HCT116 (cell line): Measurements from ENCODE around the gene MPZL2. TPM values are rescaled to one million over a fixed set of nuclear protein-coding genes. Genes with fewer than 3 reads are reported as not detected.

ENCODE experiments used
- ATAC-seq: fragments of 200-7000 bp; cut with Tn5 transposase; 2 replicates; pipeline ENCODE4 v1.9.1; 2020; ENCODE audit warnings: mild to moderate bottlenecking, moderate library complexity
- BruUV-seq: library from RNA; stranded (reverse); fragments of 400-500 nt; replicated peaks from 2 replicates; lab custom pipeline; 2021; lab: Mats Ljungman, UMichigan
- CTCF ChIA-PET: fragments of 300-600 bp; sonication (Branson Sonifier 250); formaldehyde crosslinking; loops from one replicate; lab custom pipeline; 2021; ENCODE audit warnings: antibody characterized with exemption; lab: Charles Lee
- POLR2A ChIA-PET: fragments of 300-600, 350-600 bp; sonication (Branson Sonifier 250); formaldehyde crosslinking; loops from one replicate; lab custom pipeline; 2021; ENCODE audit warnings: antibody characterized with exemption; lab: Charles Lee
- RAD21 ChIA-PET, 2 experiments: fragments of 300-600 bp; sonication (Branson Sonifier 250); formaldehyde crosslinking; loops; one replicate each; lab custom pipeline; 2023; ENCODE audit warnings: low total read pairs in 2 of 2; ENCODE audit not compliant: uncharacterized antibody in 2 of 2, unreplicated experiment in 2 of 2, low non-redundant PET in 1 of 2; lab: Charles Lee
- DNase-seq: peaks from one replicate; pipeline ENCODE4 v3.0.0-alpha.2; 2010; ENCODE audit warnings: low read depth, low spot score
- H2AFZ ChIP-seq: fragments of 200-600 bp; shearing (Covaris generic), sonication (generic); 2 replicates; pipeline ENCODE4 v1.6.1; 2017; ENCODE audit warnings: low read depth, mixed run types, mixed read lengths, antibody characterized with exemption, low read length; ENCODE audit not compliant: poor library complexity, severe bottlenecking
- H3K27ac ChIP-seq: 2 replicates; pipeline ENCODE4 v1.5.1; 2012; ENCODE audit warnings: low read depth, low read length
- H3K27me3 ChIP-seq: fragments of 200-600 bp; sonication (generic); 2 replicates; pipeline ENCODE4 v1.6.1; 2016; ENCODE audit warnings: mixed run types, low read length, mixed read lengths; ENCODE audit not compliant: insufficient read depth
- H3K36me3 ChIP-seq, 2 experiments: fragments of 200-500 bp in 1 of 2; fragments of 200-600 bp in 1 of 2; sonication (Bioruptor generic) in 1 of 2; sonication (generic) in 1 of 2; 2 replicates each; pipeline versions ENCODE4 v1.5.1 to v1.6.1; 2014 to 2016; ENCODE audit warnings: low read length in 2 of 2, inconsistent platforms in 1 of 2, mixed read lengths in 1 of 2, mixed run types in 1 of 2; ENCODE audit not compliant: insufficient read depth in 2 of 2, control insufficient read depth in 1 of 2
- H3K4me1 ChIP-seq, 2 experiments: fragments of 200-600 bp in 1 of 2; sonication (generic) in 1 of 2; 2 replicates each; pipeline versions ENCODE4 v1.5.1 to v1.6.1; 2012 to 2017; ENCODE audit warnings: low read length in 2 of 2, inconsistent platforms in 1 of 2, mild to moderate bottlenecking in 1 of 2, mixed read lengths in 1 of 2, mixed run types in 1 of 2, moderate library complexity in 1 of 2; ENCODE audit not compliant: insufficient read depth in 2 of 2, control insufficient read depth in 1 of 2
- H3K4me2 ChIP-seq: fragments of 200-600 bp; sonication (generic); 2 replicates; pipeline ENCODE4 v1.6.1; 2017; ENCODE audit warnings: mixed run types, low read length, mixed read lengths
- H3K4me3 ChIP-seq, 2 experiments: fragments of 200-600 bp in 1 of 2; sonication (generic) in 1 of 2; replicated peaks in 1 of 2; 2 replicates each; pipeline ENCODE4 v1.5.1; 2011 to 2016; ENCODE audit warnings: low read length in 2 of 2, control low read depth in 1 of 2, low read depth in 1 of 2, mild to moderate bottlenecking in 1 of 2, mixed read lengths in 1 of 2, mixed run types in 1 of 2
- H3K79me2 ChIP-seq: fragments of 200-600 bp; sonication (generic); 2 replicates; pipeline ENCODE4 v1.6.1; 2017; ENCODE audit warnings: mild to moderate bottlenecking, mixed run types, low read length, moderate library complexity, mixed read lengths; ENCODE audit not compliant: insufficient read depth
- H3K9ac ChIP-seq: fragments of 200-600 bp; sonication (generic); 2 replicates; pipeline ENCODE4 v1.6.1; 2016; ENCODE audit warnings: low read length, mixed read lengths
- H3K9me2 ChIP-seq: fragments of 200-600 bp; sonication (generic), shearing (Covaris generic); 2 replicates; pipeline ENCODE4 v1.6.1; 2017; ENCODE audit warnings: mixed run types, mild to moderate bottlenecking, moderate library complexity; ENCODE audit not compliant: insufficient read depth
- H3K9me3 ChIP-seq, 2 experiments: fragments of 200-500 bp in 1 of 2; fragments of 200-600 bp in 1 of 2; sonication (Bioruptor generic) in 1 of 2; sonication (generic) in 1 of 2; 2 replicates each; pipeline ENCODE4 v1.6.1; 2014 to 2017; ENCODE audit warnings: low read length in 2 of 2, mixed read lengths in 2 of 2, inconsistent platforms in 1 of 2, low read depth in 1 of 2, mild to moderate bottlenecking in 1 of 2, mixed run types in 1 of 2, moderate library complexity in 1 of 2; ENCODE audit not compliant: control insufficient read depth in 1 of 2, insufficient read depth in 1 of 2
- H4K20me1 ChIP-seq: fragments of 200-600 bp; sonication (generic), shearing (Covaris generic); 2 replicates; pipeline ENCODE4 v1.6.1; 2017; ENCODE audit warnings: mixed run types, mild to moderate bottlenecking, moderate library complexity; ENCODE audit not compliant: insufficient read depth
- CEBPB ChIP-seq: IDR thresholded peaks from 2 replicates; pipeline ENCODE4 v1.6.1; 2012; ENCODE audit warnings: low read depth
- EGR1 ChIP-seq: IDR thresholded peaks from 2 replicates; pipeline ENCODE4 v1.6.1; 2012; ENCODE audit warnings: low read depth
- EZH2 ChIP-seq: fragments of 200-600 bp; sonication (generic); IDR thresholded peaks from 2 replicates; pipeline ENCODE4 v1.6.1; 2017; ENCODE audit warnings: antibody characterized with exemption, mixed run types
- EZH2phosphoT487 ChIP-seq: fragments of 200-600 bp; IDR thresholded peaks from 2 replicates; pipeline ENCODE4 v1.6.1; 2018; ENCODE audit warnings: antibody characterized with exemption, borderline replicate concordance
- FOSL1 ChIP-seq: IDR thresholded peaks from 2 replicates; pipeline ENCODE4 v1.6.1; 2012; ENCODE audit warnings: low read depth
- JUND ChIP-seq: IDR thresholded peaks from 2 replicates; pipeline ENCODE4 v1.6.1; 2012
- POLR2A ChIP-seq: IDR thresholded peaks from 2 replicates; pipeline ENCODE4 v1.7.0; 2011; ENCODE audit warnings: borderline replicate concordance; ENCODE audit not compliant: insufficient read depth, insufficient read length; ENCODE audit errors: extremely low read depth
- SP1 ChIP-seq: IDR thresholded peaks from 2 replicates; pipeline ENCODE4 v1.6.1; 2012; ENCODE audit warnings: low read depth
- SRF ChIP-seq: IDR thresholded peaks from 2 replicates; pipeline ENCODE4 v1.6.1; 2012; ENCODE audit warnings: low read depth
- ZNF274 ChIP-seq: fragments of 200-500 bp; sonication (Bioruptor generic); IDR thresholded peaks from 2 replicates; pipeline ENCODE4 v1.6.1; 2014; ENCODE audit warnings: mild to moderate bottlenecking, low read depth, low read length, inconsistent platforms
- intact Hi-C: fragments of 100-400 bp; cut with micrococcal nuclease; formaldehyde crosslinking; loops from 2 replicates; pipeline ENCODE4 v1.10.0; 2022
- total RNA-seq: library from RNA; stranded (reverse); gene quantifications from one replicate; pipeline ENCODE4 v1.2.1, GENCODE V29; 2021; ENCODE audit not compliant: unreplicated experiment
- TF ChIP-seq, protein P1 (sequence below): IDR thresholded peaks from 2 replicates; pipeline ENCODE4 v1.6.1; 2011; ENCODE audit warnings: mild to moderate bottlenecking, low read length, moderate library complexity; ENCODE audit not compliant: insufficient replicate concordance; ENCODE audit errors: extremely low read depth
- TF ChIP-seq, protein P2 (sequence below): IDR thresholded peaks from 2 replicates; pipeline ENCODE4 v1.6.1; 2012; ENCODE audit warnings: low read depth
- TF ChIP-seq, protein P3 (sequence below): IDR thresholded peaks from 2 replicates; pipeline ENCODE4 v1.6.1; 2012

MPZL2 gene
- total RNA-seq, 1 experiment from 2014 or later: 16.8 TPM

DNA sequence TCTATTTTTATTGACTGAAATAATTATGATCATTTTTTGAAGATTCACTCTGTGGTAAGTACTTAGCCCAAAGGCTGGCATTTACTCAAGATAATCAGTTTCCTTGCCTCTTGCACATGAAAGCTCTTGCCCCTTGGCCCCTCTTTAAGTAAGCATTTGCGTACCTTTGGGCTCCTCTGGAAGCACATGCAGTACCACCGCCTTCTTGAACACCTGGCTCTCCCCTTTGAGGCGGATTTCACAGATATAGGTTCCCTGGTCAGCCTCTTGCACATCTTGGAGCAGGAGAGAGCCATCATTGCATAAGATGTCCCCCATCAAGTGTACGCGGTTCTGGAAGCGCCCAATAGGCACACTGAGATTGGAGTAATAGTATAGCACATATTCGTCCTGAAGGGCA, 53.8 kb downstream of the MPZL2 start:
- intact Hi-C loops: no loop called here
- Histone ChIP-seq H3K27me3 (peaks cover 16% of the 10 kb centered on the region; the same call in 1 of the 2 replicates), H2AFZ (no peak overlapping the region), H3K4me3 (no peak overlapping the region), H3K9ac (no peak overlapping the region), H3K27ac (no peak overlapping the region), H3K9me3 (no peaks in the 10 kb centered on the region), H3K4me1 (no peaks in the 10 kb centered on the region), H3K9me2 (no peaks in the 10 kb centered on the region), H3K4me2 (no peak overlapping the region), H4K20me1 (no peaks in the 10 kb centered on the region), H3K79me2 (no peaks in the 10 kb centered on the region), H3K36me3 (no peaks in the 10 kb centered on the region)
- ChIA-PET RAD21 (no interaction called here), CTCF (interaction anchor here (2.6 kb wide), 1 partner anchor 12 kb away, joined by 9 read pairs; no protein-coding TSS in a partner anchor), POLR2A (no interaction called here)
- TF ChIP-seq POLR2A (no peak), ZNF274 (no peak), FOSL1 (no peak), CEBPB (no peak), EGR1 (no peak), JUND (no peak), SRF (no peak), EZH2phosphoT487 (no peak), EZH2 (no peak), SP1 (no peak)
- TF ChIP-seq, protein P1, sequence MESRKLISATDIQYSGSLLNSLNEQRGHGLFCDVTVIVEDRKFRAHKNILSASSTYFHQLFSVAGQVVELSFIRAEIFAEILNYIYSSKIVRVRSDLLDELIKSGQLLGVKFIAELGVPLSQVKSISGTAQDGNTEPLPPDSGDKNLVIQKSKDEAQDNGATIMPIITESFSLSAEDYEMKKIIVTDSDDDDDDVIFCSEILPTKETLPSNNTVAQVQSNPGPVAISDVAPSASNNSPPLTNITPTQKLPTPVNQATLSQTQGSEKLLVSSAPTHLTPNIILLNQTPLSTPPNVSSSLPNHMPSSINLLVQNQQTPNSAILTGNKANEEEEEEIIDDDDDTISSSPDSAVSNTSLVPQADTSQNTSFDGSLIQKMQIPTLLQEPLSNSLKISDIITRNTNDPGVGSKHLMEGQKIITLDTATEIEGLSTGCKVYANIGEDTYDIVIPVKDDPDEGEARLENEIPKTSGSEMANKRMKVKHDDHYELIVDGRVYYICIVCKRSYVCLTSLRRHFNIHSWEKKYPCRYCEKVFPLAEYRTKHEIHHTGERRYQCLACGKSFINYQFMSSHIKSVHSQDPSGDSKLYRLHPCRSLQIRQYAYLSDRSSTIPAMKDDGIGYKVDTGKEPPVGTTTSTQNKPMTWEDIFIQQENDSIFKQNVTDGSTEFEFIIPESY: no peak
- TF ChIP-seq, protein P2, sequence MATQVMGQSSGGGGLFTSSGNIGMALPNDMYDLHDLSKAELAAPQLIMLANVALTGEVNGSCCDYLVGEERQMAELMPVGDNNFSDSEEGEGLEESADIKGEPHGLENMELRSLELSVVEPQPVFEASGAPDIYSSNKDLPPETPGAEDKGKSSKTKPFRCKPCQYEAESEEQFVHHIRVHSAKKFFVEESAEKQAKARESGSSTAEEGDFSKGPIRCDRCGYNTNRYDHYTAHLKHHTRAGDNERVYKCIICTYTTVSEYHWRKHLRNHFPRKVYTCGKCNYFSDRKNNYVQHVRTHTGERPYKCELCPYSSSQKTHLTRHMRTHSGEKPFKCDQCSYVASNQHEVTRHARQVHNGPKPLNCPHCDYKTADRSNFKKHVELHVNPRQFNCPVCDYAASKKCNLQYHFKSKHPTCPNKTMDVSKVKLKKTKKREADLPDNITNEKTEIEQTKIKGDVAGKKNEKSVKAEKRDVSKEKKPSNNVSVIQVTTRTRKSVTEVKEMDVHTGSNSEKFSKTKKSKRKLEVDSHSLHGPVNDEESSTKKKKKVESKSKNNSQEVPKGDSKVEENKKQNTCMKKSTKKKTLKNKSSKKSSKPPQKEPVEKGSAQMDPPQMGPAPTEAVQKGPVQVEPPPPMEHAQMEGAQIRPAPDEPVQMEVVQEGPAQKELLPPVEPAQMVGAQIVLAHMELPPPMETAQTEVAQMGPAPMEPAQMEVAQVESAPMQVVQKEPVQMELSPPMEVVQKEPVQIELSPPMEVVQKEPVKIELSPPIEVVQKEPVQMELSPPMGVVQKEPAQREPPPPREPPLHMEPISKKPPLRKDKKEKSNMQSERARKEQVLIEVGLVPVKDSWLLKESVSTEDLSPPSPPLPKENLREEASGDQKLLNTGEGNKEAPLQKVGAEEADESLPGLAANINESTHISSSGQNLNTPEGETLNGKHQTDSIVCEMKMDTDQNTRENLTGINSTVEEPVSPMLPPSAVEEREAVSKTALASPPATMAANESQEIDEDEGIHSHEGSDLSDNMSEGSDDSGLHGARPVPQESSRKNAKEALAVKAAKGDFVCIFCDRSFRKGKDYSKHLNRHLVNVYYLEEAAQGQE: no peak
- TF ChIP-seq, protein P3, sequence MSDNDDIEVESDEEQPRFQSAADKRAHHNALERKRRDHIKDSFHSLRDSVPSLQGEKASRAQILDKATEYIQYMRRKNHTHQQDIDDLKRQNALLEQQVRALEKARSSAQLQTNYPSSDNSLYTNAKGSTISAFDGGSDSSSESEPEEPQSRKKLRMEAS: no peak
- BruUV-seq: no TSS peak
- DNase-seq: no peak
- ATAC-seq: no peak
